ENCODE measurements around the gene TRANK1.

TRANK1 gene

DNA sequence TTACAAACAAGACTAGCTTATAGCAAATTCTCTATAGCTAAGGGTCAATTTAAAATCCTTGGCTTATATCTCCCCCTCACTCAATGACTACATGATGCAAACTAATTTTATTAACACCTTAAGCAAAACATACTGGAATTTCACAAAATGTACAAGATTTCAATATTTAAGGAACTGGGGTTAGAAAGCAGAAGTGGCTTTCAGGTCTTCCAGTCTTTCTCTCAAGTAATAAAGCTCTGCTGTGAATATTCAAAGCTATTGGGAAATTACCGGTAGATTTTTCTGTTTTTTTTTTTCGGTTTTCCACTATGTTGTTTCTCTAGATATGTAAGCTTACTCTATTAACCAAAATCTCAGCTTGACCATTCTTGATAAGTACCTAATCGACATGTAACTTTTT is 44.2 kb upstream of the TRANK1 start:
- H3K27me3 ChIP-seq (replicated peaks; ENCODE audit: insufficient read depth, low read length): no peaks in the 10 kb centered on the region
- H3K9ac ChIP-seq (ENCODE audit: low read length): no peak overlapping the region
- H3K4me2 ChIP-seq (ENCODE audit: low read depth, low read length): no peak overlapping the region

DNA sequence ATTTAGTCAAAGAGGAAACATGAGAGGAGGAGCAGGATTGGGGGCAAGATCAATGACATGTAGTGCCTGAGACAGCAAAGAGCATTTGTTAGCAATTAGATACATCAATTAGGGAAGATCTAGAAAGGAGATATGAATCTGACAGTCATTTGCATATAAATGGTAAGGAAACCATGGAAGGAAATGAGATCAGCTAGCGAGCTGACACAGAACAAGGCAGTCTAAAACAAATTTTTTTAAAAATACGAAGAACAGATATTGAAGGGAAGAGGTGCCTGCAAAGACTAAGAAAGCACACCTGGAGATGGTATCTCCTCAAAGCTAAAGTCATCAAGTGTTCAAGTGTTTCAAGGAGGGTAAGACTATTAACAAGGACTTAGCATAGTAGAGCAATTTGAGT is 43.5 kb upstream of the TRANK1 start:
- TF ChIP-seq, protein P1, sequence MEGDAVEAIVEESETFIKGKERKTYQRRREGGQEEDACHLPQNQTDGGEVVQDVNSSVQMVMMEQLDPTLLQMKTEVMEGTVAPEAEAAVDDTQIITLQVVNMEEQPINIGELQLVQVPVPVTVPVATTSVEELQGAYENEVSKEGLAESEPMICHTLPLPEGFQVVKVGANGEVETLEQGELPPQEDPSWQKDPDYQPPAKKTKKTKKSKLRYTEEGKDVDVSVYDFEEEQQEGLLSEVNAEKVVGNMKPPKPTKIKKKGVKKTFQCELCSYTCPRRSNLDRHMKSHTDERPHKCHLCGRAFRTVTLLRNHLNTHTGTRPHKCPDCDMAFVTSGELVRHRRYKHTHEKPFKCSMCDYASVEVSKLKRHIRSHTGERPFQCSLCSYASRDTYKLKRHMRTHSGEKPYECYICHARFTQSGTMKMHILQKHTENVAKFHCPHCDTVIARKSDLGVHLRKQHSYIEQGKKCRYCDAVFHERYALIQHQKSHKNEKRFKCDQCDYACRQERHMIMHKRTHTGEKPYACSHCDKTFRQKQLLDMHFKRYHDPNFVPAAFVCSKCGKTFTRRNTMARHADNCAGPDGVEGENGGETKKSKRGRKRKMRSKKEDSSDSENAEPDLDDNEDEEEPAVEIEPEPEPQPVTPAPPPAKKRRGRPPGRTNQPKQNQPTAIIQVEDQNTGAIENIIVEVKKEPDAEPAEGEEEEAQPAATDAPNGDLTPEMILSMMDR (IDR thresholded peaks at IDR 0.05; ENCODE audit: low read length): no peak
- TF ChIP-seq EZH2 (optimal IDR thresholded peaks at IDR 0.05; ENCODE audit: low read depth, low read length) (no peak), EZH2phosphoT487 (IDR thresholded peaks at IDR 0.05; ENCODE audit: low read length) (no peak)
- no peaks in the 10 kb centered on the region for H3K9me3 ChIP-seq (replicated peaks; ENCODE audit: insufficient read depth, low read length)
- no peaks in the 10 kb centered on the region for H3F3A ChIP-seq (ENCODE audit: insufficient read depth, low read length)
- no peak overlapping the region for H3K4me2 ChIP-seq (ENCODE audit: low read depth, low read length)
- H3K36me3 ChIP-seq (replicated peaks; ENCODE audit: insufficient read depth, low read length): peaks cover 7% of the 10 kb centered on the region; the same call in 1 of the 2 replicates
- H3K4me3 ChIP-seq (ENCODE audit: low read length): no peak overlapping the region
- H3K9ac ChIP-seq (ENCODE audit: low read length): no peak overlapping the region
- H3K27me3 ChIP-seq (replicated peaks; ENCODE audit: insufficient read depth, low read length): no peaks in the 10 kb centered on the region
- H2AFZ ChIP-seq (ENCODE audit: low read length): no peak overlapping the region
- no peak overlapping the region for H3K27ac ChIP-seq (ENCODE audit: low read length)
- no peak for DNase-seq
- H3K79me2 ChIP-seq (ENCODE audit: low read length): peaks cover 12% of the 10 kb centered on the region
- H4K20me1 ChIP-seq (ENCODE audit: insufficient read depth, low read length): no peaks in the 10 kb centered on the region
- H3K9me2 ChIP-seq (replicated peaks; ENCODE audit: insufficient read depth, low read length): no peaks in the 10 kb centered on the region
- no peaks in the 10 kb centered on the region for H3K4me1 ChIP-seq (ENCODE audit: low read length)

More for the DNA sequence above, 44.2 kb upstream of the TRANK1 start:
- H2AFZ ChIP-seq (ENCODE audit: low read length): no peak overlapping the region
- no peak overlapping the region for H3K27ac ChIP-seq (ENCODE audit: low read length)
- H3K4me1 ChIP-seq (ENCODE audit: low read length): peaks cover under 1% of the 10 kb centered on the region; the same call in 1 of the 2 replicates
- no peak for DNase-seq
- H3K36me3 ChIP-seq (replicated peaks; ENCODE audit: insufficient read depth, low read length): peaks cover 7% of the 10 kb centered on the region; the same call in 1 of the 2 replicates
- no peaks in the 10 kb centered on the region for H4K20me1 ChIP-seq (ENCODE audit: insufficient read depth, low read length)
- no peaks in the 10 kb centered on the region for H3K9me3 ChIP-seq (replicated peaks; ENCODE audit: insufficient read depth, low read length)
- H3K9me2 ChIP-seq (replicated peaks; ENCODE audit: insufficient read depth, low read length): no peaks in the 10 kb centered on the region
- H3K79me2 ChIP-seq (ENCODE audit: low read length): peaks cover 13% of the 10 kb centered on the region
- no peak overlapping the region for H3K4me3 ChIP-seq (ENCODE audit: low read length)
- TF ChIP-seq EZH2phosphoT487 (IDR thresholded peaks at IDR 0.05; ENCODE audit: low read length): no peak
- no peak for TF ChIP-seq EZH2 (optimal IDR thresholded peaks at IDR 0.05; ENCODE audit: low read depth, low read length)
- TF ChIP-seq, protein P1 (IDR thresholded peaks at IDR 0.05; ENCODE audit: low read length): no peak
- H3F3A ChIP-seq (ENCODE audit: insufficient read depth, low read length): no peaks in the 10 kb centered on the region

DNA sequence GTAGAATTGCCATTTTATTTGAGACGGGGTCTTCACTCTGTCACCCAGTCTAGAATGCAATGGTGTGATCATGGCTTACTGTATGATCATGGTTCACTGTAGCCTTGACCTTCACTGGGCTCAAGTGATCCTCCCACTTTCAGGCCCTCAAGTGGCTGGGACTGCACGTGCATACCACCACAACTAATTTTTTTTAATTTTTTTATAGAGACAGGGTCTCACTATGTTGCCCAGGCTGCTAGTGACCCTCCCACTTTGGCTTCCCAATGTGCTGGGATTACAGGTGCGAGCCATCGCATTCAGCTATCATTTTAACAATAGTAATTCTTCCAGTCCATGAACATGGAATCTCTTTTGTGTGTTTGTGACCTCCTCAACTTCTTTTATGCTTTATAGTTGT is 36.2 kb upstream of the TRANK1 start:
- Histone ChIP-seq H4K20me1 (ENCODE audit: insufficient read depth, low read length) (no peaks in the 10 kb centered on the region), H2AFZ (ENCODE audit: low read length) (no peak overlapping the region), H3F3A (ENCODE audit: insufficient read depth, low read length) (no peaks in the 10 kb centered on the region), H3K4me1 (ENCODE audit: low read length) (no peaks in the 10 kb centered on the region), H3K27ac (ENCODE audit: low read length) (no peak overlapping the region), H3K27me3 (replicated peaks; ENCODE audit: insufficient read depth, low read length) (no peaks in the 10 kb centered on the region), H3K9me2 (replicated peaks; ENCODE audit: insufficient read depth, low read length) (no peaks in the 10 kb centered on the region), H3K79me2 (ENCODE audit: low read length) (no peaks in the 10 kb centered on the region), H3K36me3 (replicated peaks; ENCODE audit: insufficient read depth, low read length) (no peaks in the 10 kb centered on the region), H3K9ac (ENCODE audit: low read length) (no peak overlapping the region), H3K4me2 (ENCODE audit: low read depth, low read length) (no peak overlapping the region), H3K9me3 (replicated peaks; ENCODE audit: insufficient read depth, low read length) (no peaks in the 10 kb centered on the region), H3K4me3 (ENCODE audit: low read length) (no peak overlapping the region)
- TF ChIP-seq EZH2 (optimal IDR thresholded peaks at IDR 0.05; ENCODE audit: low read depth, low read length): no peak
- no peak for TF ChIP-seq EZH2phosphoT487 (IDR thresholded peaks at IDR 0.05; ENCODE audit: low read length)
- TF ChIP-seq, protein P1 (IDR thresholded peaks at IDR 0.05; ENCODE audit: low read length): no peak
- no peak for DNase-seq

All from MM.1S (cell line).